Smooth muscle cell (in vitro differentiated cells): ENCODE results near the gene CMTR1. TPM values are rescaled to one million over a fixed set of nuclear protein-coding genes. Genes with fewer than 3 reads are reported as not detected.

Experiments used
- DNase-seq: peaks from one replicate; lab custom pipeline; 2025; ENCODE audit not compliant: unreplicated experiment; lab: John Stamatoyannopoulos, UW
- H2AFZ ChIP-seq: fragments of 200-600 bp; sonication (generic); 2 replicates; pipeline ENCODE4 v1.6.0; 2016; ENCODE audit warnings: antibody characterized with exemption, low read depth, mild to moderate bottlenecking
- H3F3A ChIP-seq: fragments of 200-600 bp; sonication (generic); 2 replicates; pipeline ENCODE4 v1.6.0; 2017; ENCODE audit warnings: antibody characterized with exemption, low read depth
- H3K27ac ChIP-seq: fragments of 200-600 bp; sonication (generic); 2 replicates; pipeline ENCODE4 v1.5.1; 2016; ENCODE audit warnings: low read depth, mild to moderate bottlenecking
- H3K27me3 ChIP-seq: fragments of 200-600 bp; sonication (generic); 2 replicates; pipeline ENCODE4 v1.6.1; 2016; ENCODE audit warnings: low read depth, mild to moderate bottlenecking
- H3K36me3 ChIP-seq: fragments of 200-600 bp; sonication (generic); 2 replicates; pipeline ENCODE4 v1.5.1; 2016; ENCODE audit warnings: low read depth
- H3K4me1 ChIP-seq: fragments of 200-600 bp; sonication (generic); 2 replicates; pipeline ENCODE4 v1.5.1; 2016; ENCODE audit warnings: low read depth
- H3K4me2 ChIP-seq: fragments of 200-600 bp; sonication (generic); 2 replicates; pipeline ENCODE4 v1.6.0; 2016; ENCODE audit warnings: mild to moderate bottlenecking
- H3K4me3 ChIP-seq: fragments of 200-600 bp; sonication (generic); 2 replicates; pipeline ENCODE4 v1.5.1; 2016; ENCODE audit warnings: mild to moderate bottlenecking
- H3K79me2 ChIP-seq: fragments of 200-600 bp; sonication (generic); 2 replicates; pipeline ENCODE4 v1.6.0; 2016; ENCODE audit warnings: low read depth, mild to moderate bottlenecking
- H3K9ac ChIP-seq: fragments of 200-600 bp; sonication (generic); 2 replicates; pipeline ENCODE4 v1.6.0; 2016; ENCODE audit warnings: low read depth
- H3K9me3 ChIP-seq: fragments of 200-600 bp; sonication (generic); replicated peaks from 2 replicates; pipeline ENCODE4 v1.5.1; 2016; ENCODE audit warnings: low read depth
- H4K20me1 ChIP-seq: fragments of 200-600 bp; sonication (generic); 2 replicates; pipeline ENCODE4 v1.6.0; 2016; ENCODE audit warnings: low read depth
- WGBS: methylation state at CpG from one replicate; pipeline ENCODE4 v1.1.7; 2016; ENCODE audit warnings: low lambda C conversion rate; 5-methylcytosine and 5-hydroxymethylcytosine counted together
- polyA plus RNA-seq: library from polyadenylated mRNA; unstranded; fragments of >200 nt; fragmentation: Nextera tagmentation; extraction: Ambion mirVana; gene quantifications from 2 replicates; pipeline ENCODE4 v1.2.1, GENCODE V29; 2016
- total RNA-seq: library from RNA; depleted of rRNA; stranded (reverse); fragments of >200 nt; gene quantifications from 2 replicates; pipeline ENCODE4 v1.2.3, GENCODE V29; 2014
- TF ChIP-seq, protein P1 (sequence below): fragments of 200-600 bp; sonication (generic); IDR thresholded peaks from 2 replicates; pipeline ENCODE4 v1.5.1; 2017; ENCODE audit warnings: borderline replicate concordance, mild to moderate bottlenecking, antibody characterized with exemption; ENCODE audit not compliant: insufficient read depth, poor library complexity, severe bottlenecking

Gene CMTR1
- total and polyA plus RNA-seq, 2 experiments from 2014 or later: 19.3 to 20.0 TPM

DNA sequence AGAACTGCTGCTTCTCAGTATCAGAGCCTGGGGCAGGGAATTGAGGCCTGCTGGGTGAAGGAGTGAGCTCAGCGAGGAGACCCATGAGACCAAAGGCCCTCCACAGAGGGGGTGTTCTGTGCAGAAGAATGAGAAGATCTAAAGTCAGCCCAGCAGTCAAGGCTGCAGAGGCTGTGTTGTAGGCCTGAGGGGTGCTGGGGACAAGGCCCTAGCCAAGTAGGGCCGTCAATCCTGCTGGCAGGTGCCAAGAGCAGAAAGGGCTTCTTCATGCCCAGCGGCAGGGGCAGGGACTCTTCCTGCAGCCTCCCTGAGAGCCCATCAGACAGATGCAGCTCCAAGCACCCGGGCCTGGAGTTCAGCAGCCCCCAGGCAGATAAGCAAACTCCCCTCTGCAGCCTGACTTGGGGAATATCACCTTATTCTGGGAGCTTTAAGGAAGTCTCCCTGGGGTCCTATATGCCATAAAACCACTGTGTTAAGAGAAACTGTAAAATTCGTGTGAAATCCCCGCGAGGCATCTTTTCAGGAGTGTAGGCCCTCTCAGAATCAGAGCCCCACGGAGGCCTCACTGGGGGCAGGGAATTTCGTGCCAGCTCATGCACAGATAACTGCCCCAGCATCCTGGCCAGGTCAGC, 57.6 kb downstream of the CMTR1 start:
- no peaks in the 10 kb centered on the region for H3K79me2 ChIP-seq
- no peaks in the 10 kb centered on the region for H3F3A ChIP-seq
- peaks cover 17% of the 10 kb centered on the region for H3K4me1 ChIP-seq
- no peaks in the 10 kb centered on the region for H3K36me3 ChIP-seq
- H3K4me2 ChIP-seq: no peak overlapping the region
- H3K9ac ChIP-seq: no peak overlapping the region
- TF ChIP-seq, protein P1, sequence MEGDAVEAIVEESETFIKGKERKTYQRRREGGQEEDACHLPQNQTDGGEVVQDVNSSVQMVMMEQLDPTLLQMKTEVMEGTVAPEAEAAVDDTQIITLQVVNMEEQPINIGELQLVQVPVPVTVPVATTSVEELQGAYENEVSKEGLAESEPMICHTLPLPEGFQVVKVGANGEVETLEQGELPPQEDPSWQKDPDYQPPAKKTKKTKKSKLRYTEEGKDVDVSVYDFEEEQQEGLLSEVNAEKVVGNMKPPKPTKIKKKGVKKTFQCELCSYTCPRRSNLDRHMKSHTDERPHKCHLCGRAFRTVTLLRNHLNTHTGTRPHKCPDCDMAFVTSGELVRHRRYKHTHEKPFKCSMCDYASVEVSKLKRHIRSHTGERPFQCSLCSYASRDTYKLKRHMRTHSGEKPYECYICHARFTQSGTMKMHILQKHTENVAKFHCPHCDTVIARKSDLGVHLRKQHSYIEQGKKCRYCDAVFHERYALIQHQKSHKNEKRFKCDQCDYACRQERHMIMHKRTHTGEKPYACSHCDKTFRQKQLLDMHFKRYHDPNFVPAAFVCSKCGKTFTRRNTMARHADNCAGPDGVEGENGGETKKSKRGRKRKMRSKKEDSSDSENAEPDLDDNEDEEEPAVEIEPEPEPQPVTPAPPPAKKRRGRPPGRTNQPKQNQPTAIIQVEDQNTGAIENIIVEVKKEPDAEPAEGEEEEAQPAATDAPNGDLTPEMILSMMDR: no peak
- H3K4me3 ChIP-seq: no peak overlapping the region
- no peak overlapping the region for H2AFZ ChIP-seq
- H3K27ac ChIP-seq: no peak overlapping the region
- no peak for DNase-seq
- H4K20me1 ChIP-seq: peaks cover 70% of the 10 kb centered on the region
- no peaks in the 10 kb centered on the region for H3K27me3 ChIP-seq
- 82% methylated on average over 9 of the region's 9 CpGs for WGBS
- H3K9me3 ChIP-seq: no peaks in the 10 kb centered on the region

DNA sequence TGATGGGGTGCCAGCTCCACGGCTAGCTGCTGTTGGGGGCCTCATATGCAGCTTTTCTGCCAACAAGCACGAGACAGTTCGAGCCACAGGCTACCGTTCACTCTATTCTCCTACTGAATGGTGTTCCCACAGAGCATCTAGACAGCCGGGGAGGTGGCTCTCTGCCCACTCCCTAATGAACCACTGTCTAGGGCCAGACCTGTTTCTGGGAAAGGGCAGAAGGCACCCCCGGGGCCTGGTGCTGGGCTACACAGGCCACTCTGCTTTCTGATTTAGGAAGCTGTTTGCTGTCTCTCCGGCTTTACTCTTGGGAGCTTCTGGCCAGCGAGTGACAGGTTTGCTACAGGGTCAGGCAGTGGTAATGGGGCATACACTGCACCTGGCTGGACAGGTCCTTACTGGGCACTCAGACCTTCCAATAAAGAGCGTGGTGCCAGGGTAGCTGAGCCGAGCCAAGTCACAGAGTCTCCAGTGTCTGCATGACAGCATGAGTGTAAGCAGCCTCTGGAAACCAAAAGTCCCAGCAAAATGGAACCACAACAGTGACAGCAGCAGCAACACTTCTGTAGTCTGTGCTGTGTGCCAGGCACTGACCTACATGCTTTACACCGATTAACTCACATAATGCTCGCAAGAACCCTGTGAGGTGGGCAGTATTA, 58.3 kb downstream of the CMTR1 start:
- Histone ChIP-seq H3K27ac (no peak overlapping the region), H3K9ac (no peak overlapping the region), H2AFZ (no peak overlapping the region), H3K36me3 (no peaks in the 10 kb centered on the region), H3K9me3 (no peaks in the 10 kb centered on the region), H3K4me3 (no peak overlapping the region), H3F3A (no peaks in the 10 kb centered on the region), H3K79me2 (no peaks in the 10 kb centered on the region), H4K20me1 (peaks cover 67% of the 10 kb centered on the region), H3K27me3 (no peaks in the 10 kb centered on the region), H3K4me2 (no peak overlapping the region), H3K4me1 (peaks cover 17% of the 10 kb centered on the region)
- WGBS: 91% methylated on average over 12 of the region's 12 CpGs
- DNase-seq: no peak
- TF ChIP-seq, protein P1: no peak

DNA sequence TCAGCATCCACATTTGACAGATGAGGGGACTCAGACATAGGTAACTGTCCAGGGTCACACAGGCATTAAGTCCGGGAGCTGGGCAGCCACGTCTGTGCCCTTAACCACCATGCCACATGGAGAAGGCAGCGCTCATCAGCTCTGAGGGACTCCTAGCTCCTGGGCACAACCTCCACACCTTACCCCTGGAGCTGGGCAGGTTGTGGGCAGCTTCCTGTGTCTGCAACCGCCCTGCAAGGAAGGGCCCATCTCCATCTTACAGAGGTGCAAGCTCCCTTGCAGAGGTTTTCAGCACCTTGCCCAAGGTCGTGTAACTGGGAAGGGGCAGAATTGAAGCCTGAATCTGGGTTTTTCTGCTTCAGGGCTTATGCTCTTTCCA, 58.8 kb downstream of the CMTR1 start:
- Histone ChIP-seq H3K27me3 (no peaks in the 10 kb centered on the region), H2AFZ (no peak overlapping the region), H3K4me1 (peaks cover 17% of the 10 kb centered on the region), H3K36me3 (no peaks in the 10 kb centered on the region), H3K4me2 (no peak overlapping the region), H3K79me2 (no peaks in the 10 kb centered on the region), H3K9ac (no peak overlapping the region), H3K27ac (no peak overlapping the region), H3K4me3 (no peak overlapping the region), H4K20me1 (peaks cover 64% of the 10 kb centered on the region), H3F3A (no peaks in the 10 kb centered on the region), H3K9me3 (no peaks in the 10 kb centered on the region)
- TF ChIP-seq, protein P1: no peak
- no peak for DNase-seq
- 85% methylated on average over 5 of the region's 5 CpGs for WGBS
